RCC 7860 (cell line): ENCODE data around the gene TNP1.

Experiments
- DNase-seq: peaks from one replicate; pipeline ENCODE4 v3.0.0-alpha.2; 2015; ENCODE audit warnings: low spot score
- FAIRE-seq: peaks from 2 replicates; lab custom pipeline; 2012; peaks lifted over from hg19 to GRCh38; lab: Jason Lieb, UNC

The TNP1 gene

GRCh38 chr2:216845426-216845825 is 14.4 kb downstream of the TNP1 start:
- DNase-seq = no peak
- FAIRE-seq = no peak

GRCh38 chr2:216842636-216843035 is 17.2 kb downstream of the TNP1 start:
- no peak for FAIRE-seq
- DNase-seq = no peak

GRCh38 chr2:216839688-216840087 is 20.2 kb downstream of the TNP1 start:
- no peak for FAIRE-seq

GRCh38 chr2:216838151-216838550 is 21.7 kb downstream of the TNP1 start:
- DNase-seq (no peak), FAIRE-seq (no peak)

More at GRCh38 chr2:216839688-216840087, 20.2 kb downstream of the TNP1 start:
- no peak for DNase-seq

GRCh38 chr2:216837740-216838139 is 22.1 kb downstream of the TNP1 start:
- FAIRE-seq = no peak
- DNase-seq = no peak

- DNase-seq = no peak
- FAIRE-seq = no peak
Measured at GRCh38 chr2:216833061-216833460, 26.8 kb downstream of the TNP1 start.

- DNase-seq (no peak), FAIRE-seq (no peak)
Measured at GRCh38 chr2:216830346-216830745, 29.5 kb downstream of the TNP1 start.

GRCh38 chr2:216829533-216829932 is 30.3 kb downstream of the TNP1 start:
- DNase-seq (no peak), FAIRE-seq (no peak)

- no peak for DNase-seq
- no peak for FAIRE-seq
Measured at GRCh38 chr2:216827073-216827720, 32.7 kb downstream of the TNP1 start.

GRCh38 chr2:216822470-216822869 is 37.4 kb downstream of the TNP1 start:
- no peak for DNase-seq
- FAIRE-seq = no peak

GRCh38 chr2:216820709-216821108 is 39.2 kb downstream of the TNP1 start:
- FAIRE-seq (no peak), DNase-seq (no peak)

GRCh38 chr2:216819766-216820165 is 40.1 kb downstream of the TNP1 start:
- DNase-seq = no peak
- no peak for FAIRE-seq

GRCh38 chr2:216819055-216819454 is 40.8 kb downstream of the TNP1 start:
- DNase-seq = no peak
- FAIRE-seq = no peak

GRCh38 chr2:216810399-216811160 is 49.3 kb downstream of the TNP1 start:
- FAIRE-seq (no peak), DNase-seq (no peak)
